Heart left ventricle (tissue), 13 donors: ENCODE measurements around the gene SLC7A6OS.

Source experiments
- POLR2A ChIP-seq, 2 donors: fragments of 450-650 bp; IDR thresholded peaks; one replicate each; pipeline ENCODE4 v1.6.1; 2017; ENCODE audit warnings: antibody characterized with exemption in 2 of 2, mild to moderate bottlenecking in 2 of 2, moderate library complexity in 2 of 2
- TF ChIP-seq, protein P1 (sequence below), 12 donors: fragments of 200-600 bp; sonication (generic) in 4 of 12; IDR thresholded peaks; one replicate each; pipeline versions ENCODE4 v1.5.0 to v1.8.0; 2018 to 2022; ENCODE audit warnings: antibody characterized with exemption in 12 of 12, mild to moderate bottlenecking in 5 of 12
- donor health status: ischemic (EF 13 %, LVEDD 7.1; RV severe dilation, severe dysfunction).
- donor health status: DM: no; HTN: yes; CAD: no.
- donor health status: DM: no; HTN: no; CAD: no.
- donor health status: ischemic (EF 25% LVEDD 6.9; RV normal size, moderate dysfunction).
- donor health status: ischemic (EF 25% LVEDD 5.7; RV mildly dilated, moderate dysfunction).
- donor health status: ischemic (EF 35%, LVEDD 5.7; RV mildly dilated, moderate dysfunction).
- donor health status: nonischemic (EF 11% LVEDD 7.7; RV severe dilation, severe dysfunction).
- donor health status: DM: yes; HTN: yes; CAD: no.
- donor health status: PGD.
- donor health status: ischemic (EF 29% LVEDD 5.4; RV normal size, mild dysfunction).
- donor health status: nonischemic (EF 23%, LVEDD 6.1; RV moderate dilation, normal function).

GRCh38 chr16:68263559-68264127 lies 47.1 kb downstream of the SLC7A6OS start:
- TF ChIP-seq, protein P1, sequence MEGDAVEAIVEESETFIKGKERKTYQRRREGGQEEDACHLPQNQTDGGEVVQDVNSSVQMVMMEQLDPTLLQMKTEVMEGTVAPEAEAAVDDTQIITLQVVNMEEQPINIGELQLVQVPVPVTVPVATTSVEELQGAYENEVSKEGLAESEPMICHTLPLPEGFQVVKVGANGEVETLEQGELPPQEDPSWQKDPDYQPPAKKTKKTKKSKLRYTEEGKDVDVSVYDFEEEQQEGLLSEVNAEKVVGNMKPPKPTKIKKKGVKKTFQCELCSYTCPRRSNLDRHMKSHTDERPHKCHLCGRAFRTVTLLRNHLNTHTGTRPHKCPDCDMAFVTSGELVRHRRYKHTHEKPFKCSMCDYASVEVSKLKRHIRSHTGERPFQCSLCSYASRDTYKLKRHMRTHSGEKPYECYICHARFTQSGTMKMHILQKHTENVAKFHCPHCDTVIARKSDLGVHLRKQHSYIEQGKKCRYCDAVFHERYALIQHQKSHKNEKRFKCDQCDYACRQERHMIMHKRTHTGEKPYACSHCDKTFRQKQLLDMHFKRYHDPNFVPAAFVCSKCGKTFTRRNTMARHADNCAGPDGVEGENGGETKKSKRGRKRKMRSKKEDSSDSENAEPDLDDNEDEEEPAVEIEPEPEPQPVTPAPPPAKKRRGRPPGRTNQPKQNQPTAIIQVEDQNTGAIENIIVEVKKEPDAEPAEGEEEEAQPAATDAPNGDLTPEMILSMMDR (IDR thresholded peaks at IDR 0.05), result no peak
- no peak for TF ChIP-seq POLR2A (IDR thresholded peaks at IDR 0.05)
